SK-N-SH (cell line): ENCODE results near the gene SCARB1. TPM values are rescaled to one million over a fixed set of nuclear protein-coding genes. Genes with fewer than 3 reads are reported as not detected.

ENCODE experiments used
- CTCF ChIA-PET: fragments of 300-600, 350-600 bp; formaldehyde crosslinking; extraction: SDS; loops from one replicate; lab custom pipeline; 2021; lab: Yijun Ruan, JAX
- POLR2A ChIA-PET: fragments of 350-600 bp; sonication (Branson Sonifier 250); formaldehyde crosslinking; extraction: SDS; loops from one replicate; lab custom pipeline; 2020; ENCODE audit warnings: antibody characterized with exemption, inconsistent platforms; lab: Yijun Ruan, JAX
- DNase-seq: peaks from one replicate; pipeline ENCODE4 v3.0.0; 2012
- H2AFZ ChIP-seq: fragments of 200-600 bp; sonication (generic); 2 replicates; pipeline ENCODE4 v1.8.1; 2016; ENCODE audit warnings: antibody characterized with exemption, mild to moderate bottlenecking, low read depth
- H3F3A ChIP-seq: fragments of 200-600 bp; sonication (generic); replicated peaks from 2 replicates; pipeline ENCODE3; 2016; ENCODE audit warnings: antibody characterized with exemption, mild to moderate bottlenecking; ENCODE audit not compliant: insufficient read depth
- H3K27ac ChIP-seq, 2 experiments: fragments of 200-500 bp in 1 of 2; fragments of 200-600 bp in 1 of 2; sonication (Bioruptor generic) in 1 of 2; sonication (generic), shearing (Covaris generic) in 1 of 2; 2 replicates each; pipeline versions ENCODE4 v1.5.1 to v1.6.1; 2014 to 2016; ENCODE audit warnings: low read depth in 2 of 2, inconsistent platforms in 1 of 2, low read length in 1 of 2, mild to moderate bottlenecking in 1 of 2, mixed read lengths in 1 of 2
- H3K27me3 ChIP-seq: fragments of 200-600 bp; sonication (generic), shearing (Covaris generic); 2 replicates; pipeline ENCODE4 v1.6.1; 2016; ENCODE audit warnings: mixed run types; ENCODE audit not compliant: insufficient read depth
- H3K36me3 ChIP-seq, 2 experiments: fragments of 200-500 bp in 1 of 2; fragments of 200-600 bp in 1 of 2; sonication (Bioruptor generic) in 1 of 2; sonication (generic) in 1 of 2; replicated peaks in 1 of 2; 2 replicates each; pipeline versions ENCODE3 to v1.5.1; 2014 to 2016; ENCODE audit warnings: low read length in 1 of 2, mild to moderate bottlenecking in 1 of 2; ENCODE audit not compliant: insufficient read depth in 2 of 2, control insufficient read depth in 1 of 2
- H3K4me1 ChIP-seq, 2 experiments: fragments of 200-500 bp in 1 of 2; fragments of 200-600 bp in 1 of 2; sonication (Bioruptor generic) in 1 of 2; sonication (generic), shearing (Covaris generic) in 1 of 2; 2 replicates each; pipeline versions ENCODE4 v1.5.1 to v1.6.1; 2014 to 2016; ENCODE audit warnings: low read depth in 1 of 2, low read length in 1 of 2, mixed run types in 1 of 2; ENCODE audit not compliant: insufficient read depth in 2 of 2, control insufficient read depth in 1 of 2
- H3K4me2 ChIP-seq: fragments of 200-600 bp; sonication (generic), shearing (Covaris generic); 2 replicates; pipeline ENCODE4 v1.6.1; 2017; ENCODE audit warnings: mixed run types
- H3K4me3 ChIP-seq, 2 experiments: fragments of 200-500 bp in 1 of 2; fragments of 200-600 bp in 1 of 2; sonication (Bioruptor generic) in 1 of 2; sonication (generic), shearing (Covaris generic) in 1 of 2; 2 replicates each; pipeline versions ENCODE4 v1.5.1 to v1.8.1; 2014 to 2016; ENCODE audit warnings: low read depth in 2 of 2, inconsistent platforms in 1 of 2, low read length in 1 of 2, mild to moderate bottlenecking in 1 of 2, mixed read lengths in 1 of 2, moderate library complexity in 1 of 2
- H3K79me2 ChIP-seq: fragments of 200-600 bp; sonication (generic); 2 replicates; pipeline ENCODE4 v1.8.1; 2017; ENCODE audit warnings: mild to moderate bottlenecking; ENCODE audit not compliant: insufficient read depth
- H3K9ac ChIP-seq: fragments of 200-600 bp; sonication (generic); 2 replicates; pipeline ENCODE4 v1.6.1; 2017; ENCODE audit warnings: mixed run types
- H3K9me2 ChIP-seq: fragments of 200-600 bp; sonication (generic); 2 replicates; pipeline ENCODE4 v1.6.1; 2017; ENCODE audit warnings: mixed run types
- H3K9me3 ChIP-seq: fragments of 200-600 bp; sonication (generic); 2 replicates; pipeline ENCODE4 v1.6.1; 2017; ENCODE audit warnings: mixed run types, mild to moderate bottlenecking, moderate library complexity
- H4K20me1 ChIP-seq: fragments of 200-600 bp; sonication (generic); 2 replicates; pipeline ENCODE4 v1.6.1; 2017; ENCODE audit warnings: mild to moderate bottlenecking, mixed run types; ENCODE audit not compliant: insufficient read depth
- CHD2 ChIP-seq: fragments of 150-350 bp; IDR thresholded peaks from 2 replicates; pipeline ENCODE4 v1.6.1; 2018; ENCODE audit warnings: low read length; ENCODE audit not compliant: partially characterized antibody
- FOSL2 ChIP-seq: IDR thresholded peaks from 2 replicates; pipeline ENCODE4 v1.4.0; 2012; ENCODE audit warnings: low read depth, mild to moderate bottlenecking, moderate library complexity, borderline replicate concordance
- FOXJ3 ChIP-seq: sonication (generic); formaldehyde crosslinking; IDR thresholded peaks from 2 replicates; pipeline ENCODE4 v1.5.1; 2020; ENCODE audit warnings: mild to moderate bottlenecking, missing genetic modification reagents
- FOXM1 ChIP-seq: IDR thresholded peaks from 2 replicates; pipeline ENCODE4 v1.4.0; 2012; ENCODE audit warnings: low read depth, mild to moderate bottlenecking
- MEF2A ChIP-seq: IDR thresholded peaks from 2 replicates; pipeline ENCODE4 v1.4.0; 2012; ENCODE audit warnings: low read depth, borderline replicate concordance
- MXI1 ChIP-seq: IDR thresholded peaks from 2 replicates; pipeline ENCODE4 v1.6.1; 2012; ENCODE audit warnings: mild to moderate bottlenecking, low read depth, low read length, improper control_type of control experiment
- NFIC ChIP-seq: IDR thresholded peaks from 2 replicates; pipeline ENCODE4 v1.4.0; 2012; ENCODE audit warnings: borderline replicate concordance
- POLR2AphosphoS5 ChIP-seq: IDR thresholded peaks from 2 replicates; pipeline ENCODE4 v1.6.1; 2012; ENCODE audit warnings: low read depth, low read length
- RAD21 ChIP-seq: IDR thresholded peaks from 2 replicates; pipeline ENCODE4 v1.6.1; 2012; ENCODE audit warnings: mild to moderate bottlenecking, low read length
- SIN3A ChIP-seq: IDR thresholded peaks from 2 replicates; pipeline ENCODE4 v1.6.1; 2012; ENCODE audit warnings: low read depth, mild to moderate bottlenecking, low read length, moderate library complexity, borderline replicate concordance
- SMC3 ChIP-seq: IDR thresholded peaks from 2 replicates; pipeline ENCODE4 v1.6.1; 2012; ENCODE audit warnings: low read depth, low read length, improper control_type of control experiment
- WGBS: methylation state at CpG from one replicate; pipeline ENCODE4 v1.1.6; 2017; ENCODE audit warnings: low lambda C conversion rate; 5-methylcytosine and 5-hydroxymethylcytosine counted together
- polyA plus RNA-seq, 3 experiments: library from polyadenylated mRNA; depleted of rRNA; stranded (reverse); fragments of >200 nt; gene quantifications; 2 replicates each; pipeline ENCODE4 v1.2.3, GENCODE V29; 2012
- TF ChIP-seq, protein P1 (sequence below): fragments of 200-600 bp; sonication (generic); IDR thresholded peaks from 2 replicates; pipeline ENCODE4 v1.6.1; 2017; ENCODE audit warnings: antibody characterized with exemption, mild to moderate bottlenecking, moderate library complexity
- TF ChIP-seq, protein P2 (sequence below): fragments of 150-350 bp; IDR thresholded peaks from 2 replicates; pipeline ENCODE4 v1.6.1; 2017; ENCODE audit warnings: antibody characterized with exemption, low read length, low read depth, borderline replicate concordance
- TF ChIP-seq, protein P3 (sequence below): IDR thresholded peaks from 2 replicates; pipeline ENCODE4 v1.4.0; 2012; ENCODE audit warnings: low read depth

SCARB1 gene
- polyA plus RNA-seq, 1 of the 3 experiments (the other 2 are of a cell fraction): 33.0 TPM

DNA sequence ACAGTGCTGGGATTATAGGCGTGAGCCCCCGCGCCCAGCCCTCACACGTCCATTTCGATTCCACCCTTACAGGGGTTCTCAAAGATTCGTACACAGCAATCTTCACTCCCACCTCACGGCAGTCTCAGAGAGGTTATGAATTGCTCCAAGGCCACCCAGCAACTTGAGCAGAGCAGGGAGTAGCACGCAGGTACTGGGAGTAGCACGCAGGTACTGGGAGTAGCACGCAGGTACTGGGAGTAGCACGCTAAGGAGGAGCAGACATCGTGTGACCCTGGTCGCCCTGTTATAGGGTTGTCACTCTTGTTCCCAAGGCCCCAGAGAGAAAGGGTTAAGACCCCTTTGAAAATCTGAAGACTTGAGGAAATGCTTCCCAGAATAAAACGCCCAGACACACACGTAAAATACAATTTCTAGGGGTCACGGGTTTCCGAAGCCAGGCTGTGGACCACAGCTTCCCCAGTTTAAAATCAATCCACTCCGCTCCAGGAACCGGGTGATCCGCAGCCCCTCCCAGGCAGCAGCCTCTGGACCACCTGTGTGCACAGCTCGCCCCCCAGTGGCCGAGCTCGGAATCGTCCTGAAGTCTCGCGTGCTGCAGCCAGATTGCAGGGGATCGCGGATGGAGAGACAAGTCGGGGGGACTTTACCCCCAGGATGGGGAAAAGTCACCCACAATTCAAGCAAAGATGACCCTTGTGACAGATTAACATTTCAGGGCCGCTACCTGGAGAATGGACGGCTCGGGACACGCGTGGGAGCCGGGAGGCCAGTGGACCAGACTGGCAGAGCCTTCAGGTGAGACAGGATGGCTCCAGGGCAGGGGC lies 92.0 kb downstream of the SCARB1 start:
- H3K79me2 ChIP-seq: no peaks in the 10 kb centered on the region
- no peaks in the 10 kb centered on the region for H3F3A ChIP-seq
- H3K4me2 ChIP-seq: no peak overlapping the region
- H4K20me1 ChIP-seq: no peaks in the 10 kb centered on the region
- peaks cover 4 to 14% of the 10 kb centered on the region in 2 experiments; a peak in 3 of 4 replicates for H3K4me1 ChIP-seq
- no peak overlapping the region for H2AFZ ChIP-seq
- H3K27ac ChIP-seq: no peak overlapping the region
- DNase-seq: peak; percentile 93
- no peaks in the 10 kb centered on the region for H3K27me3 ChIP-seq
- no peaks in the 10 kb centered on the region for H3K36me3 ChIP-seq
- H3K4me3 ChIP-seq: peak overlapping the region in 1 of 2 experiments; percentile 16; a peak in 1 of 4 replicates
- POLR2A ChIA-PET: no interaction called here
- no peak for TF ChIP-seq FOXM1
- TF ChIP-seq MEF2A: no peak
- TF ChIP-seq RAD21: peak; percentile 95
- TF ChIP-seq, protein P1, sequence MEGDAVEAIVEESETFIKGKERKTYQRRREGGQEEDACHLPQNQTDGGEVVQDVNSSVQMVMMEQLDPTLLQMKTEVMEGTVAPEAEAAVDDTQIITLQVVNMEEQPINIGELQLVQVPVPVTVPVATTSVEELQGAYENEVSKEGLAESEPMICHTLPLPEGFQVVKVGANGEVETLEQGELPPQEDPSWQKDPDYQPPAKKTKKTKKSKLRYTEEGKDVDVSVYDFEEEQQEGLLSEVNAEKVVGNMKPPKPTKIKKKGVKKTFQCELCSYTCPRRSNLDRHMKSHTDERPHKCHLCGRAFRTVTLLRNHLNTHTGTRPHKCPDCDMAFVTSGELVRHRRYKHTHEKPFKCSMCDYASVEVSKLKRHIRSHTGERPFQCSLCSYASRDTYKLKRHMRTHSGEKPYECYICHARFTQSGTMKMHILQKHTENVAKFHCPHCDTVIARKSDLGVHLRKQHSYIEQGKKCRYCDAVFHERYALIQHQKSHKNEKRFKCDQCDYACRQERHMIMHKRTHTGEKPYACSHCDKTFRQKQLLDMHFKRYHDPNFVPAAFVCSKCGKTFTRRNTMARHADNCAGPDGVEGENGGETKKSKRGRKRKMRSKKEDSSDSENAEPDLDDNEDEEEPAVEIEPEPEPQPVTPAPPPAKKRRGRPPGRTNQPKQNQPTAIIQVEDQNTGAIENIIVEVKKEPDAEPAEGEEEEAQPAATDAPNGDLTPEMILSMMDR: peak; percentile 96
- peak; percentile 87 for TF ChIP-seq SMC3
- TF ChIP-seq, all 33 proteins: peak for 3
- H3K9me3 ChIP-seq: no peaks in the 10 kb centered on the region
- H3K9ac ChIP-seq: no peak overlapping the region
- CTCF ChIA-PET: interaction anchor here (0.6 to 4.0 kb wide), 62 partner anchors 9 to 774 kb away, joined by 3 to 23 read pairs (median 4); partner anchors contain the start of gene RFLNA
- 24% methylated on average over 35 of the region's 35 CpGs for WGBS
- no peaks in the 10 kb centered on the region for H3K9me2 ChIP-seq

DNA sequence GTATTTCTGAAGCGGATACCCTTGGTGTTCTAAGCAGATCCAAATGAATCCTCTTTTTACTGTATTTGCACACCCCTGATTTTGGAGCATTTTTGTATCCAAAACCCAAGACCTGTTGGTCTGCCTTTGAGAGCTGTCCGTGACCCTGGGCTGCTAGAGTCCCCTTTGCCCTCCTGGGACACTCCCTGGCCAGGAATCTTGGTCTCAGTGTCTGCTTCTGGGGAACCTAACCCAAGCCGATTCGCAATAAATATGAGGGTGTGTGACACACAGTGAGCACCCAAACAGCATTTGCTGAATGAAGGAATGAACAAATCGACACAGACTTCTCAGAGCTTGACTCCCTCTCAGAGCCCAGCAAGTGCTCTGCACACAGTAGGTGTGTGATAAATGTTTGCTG lies 92.9 kb downstream of the SCARB1 start:
- Histone ChIP-seq H3K27me3 (no peaks in the 10 kb centered on the region), H3K4me1 (peaks cover 4 to 9% of the 10 kb centered on the region in 2 experiments; a peak in 3 of 4 replicates), H3K79me2 (no peaks in the 10 kb centered on the region), H3K9me3 (no peaks in the 10 kb centered on the region), H2AFZ (no peak overlapping the region), H3K9me2 (no peaks in the 10 kb centered on the region)
- ChIA-PET CTCF (interaction anchor here (0.8 to 4.0 kb wide), 27 partner anchors 8 to 738 kb away, joined by 3 to 23 read pairs (median 4); no protein-coding TSS in a partner anchor), POLR2A (no interaction called here)
- 82% methylated on average over 5 of the region's 5 CpGs for WGBS
- no peak for TF ChIP-seq FOXJ3
- no peak for TF ChIP-seq CHD2
- TF ChIP-seq, protein P2, sequence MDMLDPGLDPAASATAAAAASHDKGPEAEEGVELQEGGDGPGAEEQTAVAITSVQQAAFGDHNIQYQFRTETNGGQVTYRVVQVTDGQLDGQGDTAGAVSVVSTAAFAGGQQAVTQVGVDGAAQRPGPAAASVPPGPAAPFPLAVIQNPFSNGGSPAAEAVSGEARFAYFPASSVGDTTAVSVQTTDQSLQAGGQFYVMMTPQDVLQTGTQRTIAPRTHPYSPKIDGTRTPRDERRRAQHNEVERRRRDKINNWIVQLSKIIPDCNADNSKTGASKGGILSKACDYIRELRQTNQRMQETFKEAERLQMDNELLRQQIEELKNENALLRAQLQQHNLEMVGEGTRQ: no peak
- no peak for TF ChIP-seq POLR2AphosphoS5
- no peak for TF ChIP-seq FOXM1
- no peak for TF ChIP-seq SIN3A
- TF ChIP-seq MEF2A: no peak
- TF ChIP-seq, protein P3, sequence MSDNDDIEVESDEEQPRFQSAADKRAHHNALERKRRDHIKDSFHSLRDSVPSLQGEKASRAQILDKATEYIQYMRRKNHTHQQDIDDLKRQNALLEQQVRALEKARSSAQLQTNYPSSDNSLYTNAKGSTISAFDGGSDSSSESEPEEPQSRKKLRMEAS: no peak
- TF ChIP-seq MXI1: no peak
- TF ChIP-seq NFIC: no peak
- TF ChIP-seq FOSL2: no peak
- TF ChIP-seq, all 33 proteins: peak for 0
- Histone ChIP-seq H3K9ac (no peak overlapping the region), H4K20me1 (no peaks in the 10 kb centered on the region), H3F3A (no peaks in the 10 kb centered on the region), H3K4me3 (no peak overlapping the region), H3K27ac (no peak overlapping the region), H3K4me2 (no peak overlapping the region), H3K36me3 (no peaks in the 10 kb centered on the region)
- no peak for DNase-seq
